ENCODE measurements around the gene JAZF1. TPM values are rescaled to one million over a fixed set of nuclear protein-coding genes. Genes with fewer than 3 reads are reported as not detected.

JAZF1 gene
- total and polyA plus RNA-seq, 8 donors, result 0.58 to 16.7 (median 7.2) TPM

DNA sequence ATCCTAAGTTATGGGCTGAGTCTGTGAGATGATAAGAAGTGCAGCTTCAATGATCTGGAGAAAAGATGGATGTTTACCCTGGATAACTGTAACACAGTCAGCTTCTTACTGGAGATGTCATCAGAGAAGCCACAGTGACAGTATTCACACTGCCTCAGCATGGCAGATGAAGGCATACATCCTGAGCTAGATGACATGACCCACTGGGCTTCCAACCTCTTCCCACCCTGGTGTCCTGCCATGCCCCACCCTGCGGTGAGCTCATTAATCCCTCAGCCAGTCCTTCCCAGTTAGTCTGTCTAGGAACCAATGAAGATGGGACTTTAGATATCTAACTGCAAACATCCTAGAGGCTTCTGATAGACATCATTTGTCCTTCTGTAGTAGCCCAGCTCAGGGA, 226.8 kb downstream of the JAZF1 start:
- peaks cover 0 to 19% (median 6%) of the 10 kb centered on the region in 4 donors for H3K4me1 ChIP-seq
- DNase-seq, result no peak
- no peak overlapping the region for H3K27ac ChIP-seq
- no peaks in the 10 kb centered on the region for H3K9me3 ChIP-seq
- H3K4me3 ChIP-seq, result no peak overlapping the region
- no peaks in the 10 kb centered on the region for H3K27me3 ChIP-seq
- 82 to 100% (median 95%) methylated on average over 1 of the region's 1 CpG for WGBS, 5 donors
- no peaks in the 10 kb centered on the region for H3K36me3 ChIP-seq
- intact Hi-C loops (cut with DNase I; ENCODE audit: low total_unique reads), result no loop called here
- TF ChIP-seq POLR2A (IDR thresholded peaks at IDR 0.05), result no peak
- TF ChIP-seq, protein P1, sequence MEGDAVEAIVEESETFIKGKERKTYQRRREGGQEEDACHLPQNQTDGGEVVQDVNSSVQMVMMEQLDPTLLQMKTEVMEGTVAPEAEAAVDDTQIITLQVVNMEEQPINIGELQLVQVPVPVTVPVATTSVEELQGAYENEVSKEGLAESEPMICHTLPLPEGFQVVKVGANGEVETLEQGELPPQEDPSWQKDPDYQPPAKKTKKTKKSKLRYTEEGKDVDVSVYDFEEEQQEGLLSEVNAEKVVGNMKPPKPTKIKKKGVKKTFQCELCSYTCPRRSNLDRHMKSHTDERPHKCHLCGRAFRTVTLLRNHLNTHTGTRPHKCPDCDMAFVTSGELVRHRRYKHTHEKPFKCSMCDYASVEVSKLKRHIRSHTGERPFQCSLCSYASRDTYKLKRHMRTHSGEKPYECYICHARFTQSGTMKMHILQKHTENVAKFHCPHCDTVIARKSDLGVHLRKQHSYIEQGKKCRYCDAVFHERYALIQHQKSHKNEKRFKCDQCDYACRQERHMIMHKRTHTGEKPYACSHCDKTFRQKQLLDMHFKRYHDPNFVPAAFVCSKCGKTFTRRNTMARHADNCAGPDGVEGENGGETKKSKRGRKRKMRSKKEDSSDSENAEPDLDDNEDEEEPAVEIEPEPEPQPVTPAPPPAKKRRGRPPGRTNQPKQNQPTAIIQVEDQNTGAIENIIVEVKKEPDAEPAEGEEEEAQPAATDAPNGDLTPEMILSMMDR (IDR thresholded peaks at IDR 0.05), result no peak
- TF ChIP-seq EP300 (IDR thresholded peaks at IDR 0.05), result no peak
- TF ChIP-seq POLR2AphosphoS5 (IDR thresholded peaks at IDR 0.05), result no peak

DNA sequence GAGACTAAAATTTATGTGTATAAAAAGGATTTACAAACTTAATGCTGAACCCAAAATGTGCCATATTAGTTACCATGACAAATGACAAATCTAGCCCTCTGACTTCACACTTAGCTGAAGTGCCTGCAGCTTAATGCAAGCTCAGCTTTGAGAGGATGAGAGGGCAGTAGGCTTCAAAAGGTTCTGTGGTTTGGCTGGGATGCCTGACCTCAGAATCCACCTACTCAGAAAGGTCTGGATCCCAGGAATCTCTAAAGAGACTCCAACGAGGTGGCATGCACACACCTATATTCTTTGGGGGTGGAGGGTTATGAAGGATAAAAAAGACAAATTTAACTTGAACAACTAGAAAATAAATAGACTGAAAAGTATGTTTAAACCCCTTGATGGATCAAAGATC, 227.2 kb downstream of the JAZF1 start:
- WGBS, 5 donors, result 39 to 65% (median 59%) methylated on average over 1 of the region's 1 CpG
- Histone ChIP-seq H3K9me3 (no peaks in the 10 kb centered on the region), H3K4me3 (no peak overlapping the region), H3K4me1 (peaks cover 0 to 19% (median 7%) of the 10 kb centered on the region in 4 donors), H3K27me3 (no peaks in the 10 kb centered on the region), H3K27ac (no peak overlapping the region), H3K36me3 (no peaks in the 10 kb centered on the region)
- TF ChIP-seq EP300 (IDR thresholded peaks at IDR 0.05), result no peak
- TF ChIP-seq POLR2A (IDR thresholded peaks at IDR 0.05), result no peak
- TF ChIP-seq, protein P1 (IDR thresholded peaks at IDR 0.05), result no peak
- TF ChIP-seq POLR2AphosphoS5 (IDR thresholded peaks at IDR 0.05), result no peak
- DNase-seq, result no peak
- intact Hi-C loops (cut with DNase I; ENCODE audit: low total_unique reads), result no loop called here

DNA sequence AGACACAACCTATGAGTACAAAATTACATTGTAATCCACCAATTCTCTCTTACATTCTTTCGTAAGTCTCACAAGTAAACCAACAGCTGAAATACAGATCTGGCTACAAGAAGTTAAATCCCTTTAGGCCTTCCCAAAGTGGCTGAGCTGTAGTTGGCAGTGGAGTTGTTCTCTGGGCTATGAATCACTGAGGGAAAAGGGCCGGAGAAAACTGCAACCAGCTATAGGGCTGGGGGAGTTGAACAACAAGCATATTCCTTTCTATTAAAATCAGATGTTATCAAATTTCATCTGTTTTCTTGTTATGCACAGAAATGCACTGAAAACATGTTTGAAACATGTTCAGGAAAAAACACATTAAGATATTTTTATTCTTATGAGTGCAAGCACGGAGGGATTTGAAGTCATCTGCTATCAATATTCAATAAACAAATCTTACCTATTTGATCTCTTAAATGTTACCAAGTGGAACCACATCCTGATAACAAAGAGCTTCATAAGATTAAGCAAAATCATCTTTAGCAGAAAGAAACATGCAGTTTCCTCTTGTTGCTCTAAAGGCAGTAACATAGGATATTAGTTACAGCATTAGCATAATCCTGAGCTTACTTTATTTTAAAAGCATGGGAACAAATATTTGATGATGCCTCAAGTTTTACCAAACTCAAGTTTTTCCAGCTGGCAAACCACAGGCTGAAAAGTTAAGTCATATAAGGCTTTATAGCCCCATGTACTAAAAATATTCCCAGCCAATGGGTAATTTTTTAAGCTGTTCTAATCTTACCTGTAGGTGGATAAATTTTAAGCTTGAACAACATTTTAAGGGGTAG, 227.9 kb downstream of the JAZF1 start:
- TF ChIP-seq POLR2AphosphoS5 (IDR thresholded peaks at IDR 0.05) (no peak), POLR2A (IDR thresholded peaks at IDR 0.05) (no peak), EP300 (IDR thresholded peaks at IDR 0.05) (no peak)
- TF ChIP-seq, protein P1 (IDR thresholded peaks at IDR 0.05), result no peak
- Histone ChIP-seq H3K4me1 (peaks cover 0 to 22% (median 10%) of the 10 kb centered on the region in 4 donors), H3K27ac (peak overlapping the region in 1 of 5 donors; percentile 41), H3K36me3 (no peaks in the 10 kb centered on the region), H3K9me3 (no peaks in the 10 kb centered on the region), H3K27me3 (no peaks in the 10 kb centered on the region), H3K4me3 (no peak overlapping the region)
- DNase-seq, result peak in 1 of 2 donors; percentile 52
- 74 to 84% (median 78%) methylated on average over 3 of the region's 3 CpGs for WGBS, 5 donors
- intact Hi-C loops (cut with DNase I; ENCODE audit: low total_unique reads), result no loop called here

GRCh38 chr7:27950123-27950522, 230.5 kb downstream of the JAZF1 start:
- Histone ChIP-seq H3K4me3 (no peak overlapping the region), H3K36me3 (no peaks in the 10 kb centered on the region), H3K9me3 (no peaks in the 10 kb centered on the region), H3K27ac (no peak overlapping the region), H3K27me3 (no peaks in the 10 kb centered on the region), H3K4me1 (peaks cover 0 to 31% (median 10%) of the 10 kb centered on the region in 4 donors)
- TF ChIP-seq POLR2A (IDR thresholded peaks at IDR 0.05) (no peak), EP300 (IDR thresholded peaks at IDR 0.05) (no peak), POLR2AphosphoS5 (IDR thresholded peaks at IDR 0.05) (no peak)
- TF ChIP-seq, protein P1 (IDR thresholded peaks at IDR 0.05), result no peak
- intact Hi-C loops (cut with DNase I; ENCODE audit: low total_unique reads), result no loop called here
- WGBS, 5 donors, result 71 to 78% (median 76%) methylated on average over 3 of the region's 3 CpGs
- DNase-seq, result no peak
